Measurements from ENCODE around the gene SNHG17. TPM values are rescaled to one million over a fixed set of nuclear protein-coding genes. Genes with fewer than 3 reads are reported as not detected.

SNHG17 gene
- total RNA-seq, 1 donor from 2014 or later: 5.7 TPM

Small RNAs within 50 kb of the gene (small RNA-seq; reads per million reads assigned to genes)
- gene RF00056 (ENCODE audit: low replicate concordance): not detected
- gene SNORA60 (ENCODE audit: low replicate concordance): 36.6 reads per million, percentile 96 among the genes with 10 or more reads in this experiment
- gene SNORA71A (ENCODE audit: low replicate concordance): 3.8 reads per million, percentile 91 among the genes with 10 or more reads in this experiment
- 66.9 reads per million, percentile 96 among the genes with 10 or more reads in this experiment for gene SNORA71B (ENCODE audit: low replicate concordance)
- gene SNORA71C (ENCODE audit: low replicate concordance): 0.32 reads per million, percentile 21 among the genes with 10 or more reads in this experiment
- gene SNORA71D (ENCODE audit: low replicate concordance): 148 reads per million, percentile 97 among the genes with 10 or more reads in this experiment
- not detected for gene SNORA71E (ENCODE audit: low replicate concordance)

Other genes with a start within 250 kb of the SNHG17 start
- gene KIAA1755, start 174.6 kb downstream of the SNHG17 start, total RNA-seq: 2.5 TPM
- gene BPI, start 131.2 kb downstream of the SNHG17 start, total RNA-seq: 0.25 TPM
- gene LBP, start 88.8 kb downstream of the SNHG17 start, total RNA-seq: not detected
- 43.5 TPM for gene RALGAPB, start 37.5 kb upstream of the SNHG17 start, total RNA-seq
- gene ADIG, start 145.9 kb upstream of the SNHG17 start, total RNA-seq: not detected
- not detected for gene ARHGAP40, start 166.5 kb upstream of the SNHG17 start, total RNA-seq